DND-41 (cell line): ENCODE results near the gene HMG20B.

Experiments used
- EZH2 ChIP-seq: IDR thresholded peaks from 3 replicates; pipeline ENCODE4 v1.6.1; 2012; ENCODE audit warnings: borderline replicate concordance, low read depth, mild to moderate bottlenecking, moderate library complexity, low read length, inconsistent platforms; ENCODE audit not compliant: severe bottlenecking
- TF ChIP-seq, protein P1 (sequence below): IDR thresholded peaks from 2 replicates; pipeline ENCODE4 v1.5.1; 2012; ENCODE audit warnings: borderline replicate concordance, low read length, moderate library complexity, mild to moderate bottlenecking; ENCODE audit not compliant: poor library complexity, severe bottlenecking; ENCODE audit errors: extremely low read depth

DNA sequence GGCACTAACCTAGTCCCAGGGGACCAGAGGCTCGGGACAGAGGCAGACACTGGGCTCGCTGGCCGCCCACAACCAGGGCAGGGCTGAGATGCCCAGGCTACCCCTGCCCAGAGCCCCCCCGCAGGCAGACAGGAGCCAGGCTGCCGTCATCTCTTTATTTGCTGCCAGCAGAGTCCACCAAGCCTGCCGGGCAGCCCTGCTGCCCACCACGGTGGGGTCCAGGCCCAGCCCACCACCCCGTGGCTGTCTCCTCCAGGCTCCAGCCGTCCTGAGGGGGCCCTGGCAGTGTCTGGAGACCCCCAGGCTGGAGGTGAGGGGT is 28.7 kb upstream of the HMG20B start:
- TF ChIP-seq, protein P1, sequence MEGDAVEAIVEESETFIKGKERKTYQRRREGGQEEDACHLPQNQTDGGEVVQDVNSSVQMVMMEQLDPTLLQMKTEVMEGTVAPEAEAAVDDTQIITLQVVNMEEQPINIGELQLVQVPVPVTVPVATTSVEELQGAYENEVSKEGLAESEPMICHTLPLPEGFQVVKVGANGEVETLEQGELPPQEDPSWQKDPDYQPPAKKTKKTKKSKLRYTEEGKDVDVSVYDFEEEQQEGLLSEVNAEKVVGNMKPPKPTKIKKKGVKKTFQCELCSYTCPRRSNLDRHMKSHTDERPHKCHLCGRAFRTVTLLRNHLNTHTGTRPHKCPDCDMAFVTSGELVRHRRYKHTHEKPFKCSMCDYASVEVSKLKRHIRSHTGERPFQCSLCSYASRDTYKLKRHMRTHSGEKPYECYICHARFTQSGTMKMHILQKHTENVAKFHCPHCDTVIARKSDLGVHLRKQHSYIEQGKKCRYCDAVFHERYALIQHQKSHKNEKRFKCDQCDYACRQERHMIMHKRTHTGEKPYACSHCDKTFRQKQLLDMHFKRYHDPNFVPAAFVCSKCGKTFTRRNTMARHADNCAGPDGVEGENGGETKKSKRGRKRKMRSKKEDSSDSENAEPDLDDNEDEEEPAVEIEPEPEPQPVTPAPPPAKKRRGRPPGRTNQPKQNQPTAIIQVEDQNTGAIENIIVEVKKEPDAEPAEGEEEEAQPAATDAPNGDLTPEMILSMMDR, result no peak
- TF ChIP-seq EZH2, result no peak
